ENCODE measurements around the gene CUX1. TPM values are rescaled to one million over a fixed set of nuclear protein-coding genes. Genes with fewer than 3 reads are reported as not detected.

Gene CUX1
- total and polyA plus RNA-seq, 2 of the 13 experiments (the other 11 are each of a cell fraction or from before 2014, with no cell fraction given) = 13.7 to 14.9 TPM

DNA sequence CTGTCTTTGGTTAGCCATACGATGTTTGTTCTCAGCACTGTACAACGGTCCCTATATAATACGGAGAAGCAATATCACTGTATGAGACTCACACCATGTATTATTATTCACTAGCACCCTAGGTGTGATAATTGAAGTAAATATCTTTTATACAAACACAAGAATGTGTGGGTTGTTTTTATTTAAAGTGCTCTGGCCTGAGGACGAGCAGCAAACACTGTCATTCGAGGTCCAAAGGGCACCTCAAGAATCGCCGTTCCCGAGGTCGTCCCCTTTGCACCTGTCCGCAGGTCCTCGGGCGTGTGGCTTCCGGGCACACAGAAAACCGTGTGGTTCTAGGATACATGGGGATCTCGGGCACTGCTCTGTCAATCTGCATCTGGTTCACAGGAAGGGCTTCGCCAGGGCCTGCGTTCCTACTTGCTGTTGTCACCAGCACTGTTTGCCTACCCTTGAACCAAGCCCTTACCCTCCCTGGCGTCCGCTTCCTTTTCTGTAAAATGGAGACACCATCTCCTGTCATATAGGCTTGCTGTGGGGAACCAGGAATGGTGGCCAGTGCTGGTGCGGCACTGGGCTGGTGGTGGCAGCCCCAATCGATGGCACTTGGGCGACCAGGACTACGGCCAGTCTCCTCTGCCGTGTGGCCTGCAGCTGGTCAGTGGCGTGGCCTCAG, 440.8 kb downstream of the CUX1 start (continued):
- TF ChIP-seq ZHX1 (CRISPR knock-in tag; IDR thresholded peaks at IDR 0.05; ENCODE audit: low read depth) (0 out of 2 replicates have a peak, but pooled peaks have one; percentile 15), ZFP36 (IDR thresholded peaks at IDR 0.05; ENCODE audit: borderline replicate concordance, low read depth, low read length, partially characterized antibody) (no peak), SOX13 (IDR thresholded peaks at IDR 0.05) (peak; percentile 28; the same call in 1 of the 2 replicates), SOX13 (CRISPR knock-in tag; conservative IDR thresholded peaks at IDR 0.05 in 1 of 2, IDR thresholded peaks at IDR 0.05 in 1 of 2) (peak in 1 of 2 experiments; percentile 65; a peak in 2 of 4 replicates), CCAR2 (optimal IDR thresholded peaks at IDR 0.05; ENCODE audit: low read depth, low read length) (no peak), SNAI1 (CRISPR knock-in tag; IDR thresholded peaks at IDR 0.05; ENCODE audit: borderline replicate concordance) (0 out of 2 replicates have a peak, but pooled peaks have one; percentile 55), ZNF44 (CRISPR knock-in tag; IDR thresholded peaks at IDR 0.05) (0 out of 2 replicates have a peak, but pooled peaks have one; percentile 4), ZNF282 (IDR thresholded peaks at IDR 0.05; ENCODE audit: partially characterized antibody) (no peak), FOXA3 (CRISPR knock-in tag; IDR thresholded peaks at IDR 0.05) (peak; percentile 86), ZNF609 (CRISPR knock-in tag; IDR thresholded peaks at IDR 0.05; ENCODE audit: borderline replicate concordance) (peak; percentile 92), ZNF496 (CRISPR knock-in tag; IDR thresholded peaks at IDR 0.05; ENCODE audit: insufficient replicate concordance) (no peak)
- TF ChIP-seq, protein P1, sequence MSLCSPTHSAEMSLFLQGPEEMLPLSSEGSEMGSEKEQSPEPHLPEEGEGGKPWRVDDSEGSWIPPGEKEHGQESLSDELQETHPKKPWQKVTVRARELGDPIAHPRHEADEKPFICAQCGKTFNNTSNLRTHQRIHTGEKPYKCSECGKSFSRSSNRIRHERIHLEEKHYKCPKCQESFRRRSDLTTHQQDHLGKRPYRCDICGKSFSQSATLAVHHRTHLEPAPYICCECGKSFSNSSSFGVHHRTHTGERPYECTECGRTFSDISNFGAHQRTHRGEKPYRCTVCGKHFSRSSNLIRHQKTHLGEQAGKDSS (CRISPR knock-in tag; IDR thresholded peaks at IDR 0.05; ENCODE audit: borderline replicate concordance, low read depth) = no peak; the same call in 1 of the 2 replicates
- TF ChIP-seq, protein P2, sequence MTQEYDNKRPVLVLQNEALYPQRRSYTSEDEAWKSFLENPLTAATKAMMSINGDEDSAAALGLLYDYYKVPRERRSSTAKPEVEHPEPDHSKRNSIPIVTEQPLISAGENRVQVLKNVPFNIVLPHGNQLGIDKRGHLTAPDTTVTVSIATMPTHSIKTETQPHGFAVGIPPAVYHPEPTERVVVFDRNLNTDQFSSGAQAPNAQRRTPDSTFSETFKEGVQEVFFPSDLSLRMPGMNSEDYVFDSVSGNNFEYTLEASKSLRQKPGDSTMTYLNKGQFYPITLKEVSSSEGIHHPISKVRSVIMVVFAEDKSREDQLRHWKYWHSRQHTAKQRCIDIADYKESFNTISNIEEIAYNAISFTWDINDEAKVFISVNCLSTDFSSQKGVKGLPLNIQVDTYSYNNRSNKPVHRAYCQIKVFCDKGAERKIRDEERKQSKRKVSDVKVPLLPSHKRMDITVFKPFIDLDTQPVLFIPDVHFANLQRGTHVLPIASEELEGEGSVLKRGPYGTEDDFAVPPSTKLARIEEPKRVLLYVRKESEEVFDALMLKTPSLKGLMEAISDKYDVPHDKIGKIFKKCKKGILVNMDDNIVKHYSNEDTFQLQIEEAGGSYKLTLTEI (CRISPR knock-in tag; conservative IDR thresholded peaks at IDR 0.05) = no peak
- TF ChIP-seq, protein P3, sequence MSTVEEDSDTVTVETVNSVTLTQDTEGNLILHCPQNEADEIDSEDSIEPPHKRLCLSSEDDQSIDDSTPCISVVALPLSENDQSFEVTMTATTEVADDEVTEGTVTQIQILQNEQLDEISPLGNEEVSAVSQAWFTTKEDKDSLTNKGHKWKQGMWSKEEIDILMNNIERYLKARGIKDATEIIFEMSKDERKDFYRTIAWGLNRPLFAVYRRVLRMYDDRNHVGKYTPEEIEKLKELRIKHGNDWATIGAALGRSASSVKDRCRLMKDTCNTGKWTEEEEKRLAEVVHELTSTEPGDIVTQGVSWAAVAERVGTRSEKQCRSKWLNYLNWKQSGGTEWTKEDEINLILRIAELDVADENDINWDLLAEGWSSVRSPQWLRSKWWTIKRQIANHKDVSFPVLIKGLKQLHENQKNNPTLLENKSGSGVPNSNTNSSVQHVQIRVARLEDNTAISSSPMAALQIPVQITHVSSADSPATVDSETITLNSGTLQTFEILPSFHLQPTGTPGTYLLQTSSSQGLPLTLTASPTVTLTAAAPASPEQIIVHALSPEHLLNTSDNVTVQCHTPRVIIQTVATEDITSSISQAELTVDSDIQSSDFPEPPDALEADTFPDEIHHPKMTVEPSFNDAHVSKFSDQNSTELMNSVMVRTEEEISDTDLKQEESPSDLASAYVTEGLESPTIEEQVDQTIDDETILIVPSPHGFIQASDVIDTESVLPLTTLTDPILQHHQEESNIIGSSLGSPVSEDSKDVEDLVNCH (CRISPR knock-in tag; IDR thresholded peaks at IDR 0.05) = no peak
